ENCODE data around the gene LRIT2. TPM values are rescaled to one million over a fixed set of nuclear protein-coding genes. Genes with fewer than 3 reads are reported as not detected.

LRIT2 gene
- total RNA-seq, 1 experiment from 2014 or later: not detected

DNA sequence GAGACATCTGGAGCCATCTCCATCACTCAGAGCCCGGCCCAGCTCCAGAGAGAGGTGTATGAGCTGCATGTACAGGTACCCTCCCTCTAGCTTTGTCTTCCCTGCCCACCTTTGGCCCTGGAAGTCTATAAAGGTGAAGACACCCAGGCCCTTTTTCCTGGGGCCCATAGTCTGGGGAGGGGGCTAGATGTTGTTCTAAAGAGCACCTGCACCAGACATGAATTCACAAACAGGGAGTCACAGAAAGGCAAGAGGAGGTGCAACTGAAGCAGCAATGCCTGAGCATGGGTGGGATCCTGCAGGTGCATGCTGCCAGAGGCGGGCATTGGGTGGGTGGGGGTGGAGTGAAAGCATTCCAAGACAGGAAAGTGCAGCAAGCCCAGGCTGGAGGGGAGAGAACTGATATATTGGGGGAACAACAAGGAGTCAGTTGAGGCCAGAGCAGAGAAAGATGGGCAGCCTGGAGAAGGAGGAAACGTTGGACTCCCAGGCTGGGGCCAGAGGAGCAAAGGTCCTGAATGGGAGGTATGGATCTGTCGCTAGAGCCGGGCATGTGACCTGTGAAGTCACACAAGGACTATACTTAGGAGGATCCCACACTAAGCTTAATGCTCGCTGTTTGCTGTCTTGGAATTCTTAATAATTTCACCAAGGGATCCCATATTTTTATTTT, 19.4 kb downstream of the LRIT2 start:
- DNase-seq (ENCODE audit: low read depth, low spot score) (no peak), ATAC-seq (no peak)
- BruUV-seq (replicated peaks): no TSS peak
- intact Hi-C loops (cut with micrococcal nuclease; ENCODE audit: unreplicated experiment) (loop anchor here (5.0 kb wide), 1 partner anchor 59 kb away; no protein-coding TSS in a partner anchor), in situ Hi-C loops (cut with HindIII; ENCODE audit: low pct_unique_long_range_greater_than_20kb, low sequenced_read_pairs) (no loop called here)
- no peak overlapping the region for H3K4me3 ChIP-seq (ENCODE audit: low read depth in 2 of 2, low read length in 2 of 2)
- H3K36me3 ChIP-seq (ENCODE audit: control insufficient read depth, insufficient read depth, low read length): no peaks in the 10 kb centered on the region
- no peak overlapping the region for H3K27ac ChIP-seq (ENCODE audit: low read length)
- CTCF ChIA-PET: no interaction called here
- H3K4me1 ChIP-seq (ENCODE audit: control insufficient read depth, insufficient read depth, low read length): no peaks in the 10 kb centered on the region
- no peak for TF ChIP-seq SIN3A (IDR thresholded peaks at IDR 0.05; ENCODE audit: borderline replicate concordance, insufficient read depth, low read depth, low read length)
- TF ChIP-seq TCF7L2 (IDR thresholded peaks at IDR 0.05; ENCODE audit: low read depth, low read length): no peak
- TF ChIP-seq, protein P1, sequence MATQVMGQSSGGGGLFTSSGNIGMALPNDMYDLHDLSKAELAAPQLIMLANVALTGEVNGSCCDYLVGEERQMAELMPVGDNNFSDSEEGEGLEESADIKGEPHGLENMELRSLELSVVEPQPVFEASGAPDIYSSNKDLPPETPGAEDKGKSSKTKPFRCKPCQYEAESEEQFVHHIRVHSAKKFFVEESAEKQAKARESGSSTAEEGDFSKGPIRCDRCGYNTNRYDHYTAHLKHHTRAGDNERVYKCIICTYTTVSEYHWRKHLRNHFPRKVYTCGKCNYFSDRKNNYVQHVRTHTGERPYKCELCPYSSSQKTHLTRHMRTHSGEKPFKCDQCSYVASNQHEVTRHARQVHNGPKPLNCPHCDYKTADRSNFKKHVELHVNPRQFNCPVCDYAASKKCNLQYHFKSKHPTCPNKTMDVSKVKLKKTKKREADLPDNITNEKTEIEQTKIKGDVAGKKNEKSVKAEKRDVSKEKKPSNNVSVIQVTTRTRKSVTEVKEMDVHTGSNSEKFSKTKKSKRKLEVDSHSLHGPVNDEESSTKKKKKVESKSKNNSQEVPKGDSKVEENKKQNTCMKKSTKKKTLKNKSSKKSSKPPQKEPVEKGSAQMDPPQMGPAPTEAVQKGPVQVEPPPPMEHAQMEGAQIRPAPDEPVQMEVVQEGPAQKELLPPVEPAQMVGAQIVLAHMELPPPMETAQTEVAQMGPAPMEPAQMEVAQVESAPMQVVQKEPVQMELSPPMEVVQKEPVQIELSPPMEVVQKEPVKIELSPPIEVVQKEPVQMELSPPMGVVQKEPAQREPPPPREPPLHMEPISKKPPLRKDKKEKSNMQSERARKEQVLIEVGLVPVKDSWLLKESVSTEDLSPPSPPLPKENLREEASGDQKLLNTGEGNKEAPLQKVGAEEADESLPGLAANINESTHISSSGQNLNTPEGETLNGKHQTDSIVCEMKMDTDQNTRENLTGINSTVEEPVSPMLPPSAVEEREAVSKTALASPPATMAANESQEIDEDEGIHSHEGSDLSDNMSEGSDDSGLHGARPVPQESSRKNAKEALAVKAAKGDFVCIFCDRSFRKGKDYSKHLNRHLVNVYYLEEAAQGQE (IDR thresholded peaks at IDR 0.05; ENCODE audit: insufficient read depth in 1 of 2, low read depth in 2 of 2, low read length in 1 of 2): no peak
- no peak for TF ChIP-seq POLR2AphosphoS5 (IDR thresholded peaks at IDR 0.05; ENCODE audit: low read depth, low read length)
- TF ChIP-seq, protein P2, sequence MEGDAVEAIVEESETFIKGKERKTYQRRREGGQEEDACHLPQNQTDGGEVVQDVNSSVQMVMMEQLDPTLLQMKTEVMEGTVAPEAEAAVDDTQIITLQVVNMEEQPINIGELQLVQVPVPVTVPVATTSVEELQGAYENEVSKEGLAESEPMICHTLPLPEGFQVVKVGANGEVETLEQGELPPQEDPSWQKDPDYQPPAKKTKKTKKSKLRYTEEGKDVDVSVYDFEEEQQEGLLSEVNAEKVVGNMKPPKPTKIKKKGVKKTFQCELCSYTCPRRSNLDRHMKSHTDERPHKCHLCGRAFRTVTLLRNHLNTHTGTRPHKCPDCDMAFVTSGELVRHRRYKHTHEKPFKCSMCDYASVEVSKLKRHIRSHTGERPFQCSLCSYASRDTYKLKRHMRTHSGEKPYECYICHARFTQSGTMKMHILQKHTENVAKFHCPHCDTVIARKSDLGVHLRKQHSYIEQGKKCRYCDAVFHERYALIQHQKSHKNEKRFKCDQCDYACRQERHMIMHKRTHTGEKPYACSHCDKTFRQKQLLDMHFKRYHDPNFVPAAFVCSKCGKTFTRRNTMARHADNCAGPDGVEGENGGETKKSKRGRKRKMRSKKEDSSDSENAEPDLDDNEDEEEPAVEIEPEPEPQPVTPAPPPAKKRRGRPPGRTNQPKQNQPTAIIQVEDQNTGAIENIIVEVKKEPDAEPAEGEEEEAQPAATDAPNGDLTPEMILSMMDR (IDR thresholded peaks at IDR 0.05): peak; percentile 64
- H3K27me3 ChIP-seq (ENCODE audit: control insufficient read depth, insufficient read depth, low read length): peaks cover 20% of the 10 kb centered on the region
- no peaks in the 10 kb centered on the region for H3K9me3 ChIP-seq (ENCODE audit: control insufficient read depth, insufficient read depth, low read depth, low read length)
- POLR2A ChIA-PET: no interaction called here

DNA sequence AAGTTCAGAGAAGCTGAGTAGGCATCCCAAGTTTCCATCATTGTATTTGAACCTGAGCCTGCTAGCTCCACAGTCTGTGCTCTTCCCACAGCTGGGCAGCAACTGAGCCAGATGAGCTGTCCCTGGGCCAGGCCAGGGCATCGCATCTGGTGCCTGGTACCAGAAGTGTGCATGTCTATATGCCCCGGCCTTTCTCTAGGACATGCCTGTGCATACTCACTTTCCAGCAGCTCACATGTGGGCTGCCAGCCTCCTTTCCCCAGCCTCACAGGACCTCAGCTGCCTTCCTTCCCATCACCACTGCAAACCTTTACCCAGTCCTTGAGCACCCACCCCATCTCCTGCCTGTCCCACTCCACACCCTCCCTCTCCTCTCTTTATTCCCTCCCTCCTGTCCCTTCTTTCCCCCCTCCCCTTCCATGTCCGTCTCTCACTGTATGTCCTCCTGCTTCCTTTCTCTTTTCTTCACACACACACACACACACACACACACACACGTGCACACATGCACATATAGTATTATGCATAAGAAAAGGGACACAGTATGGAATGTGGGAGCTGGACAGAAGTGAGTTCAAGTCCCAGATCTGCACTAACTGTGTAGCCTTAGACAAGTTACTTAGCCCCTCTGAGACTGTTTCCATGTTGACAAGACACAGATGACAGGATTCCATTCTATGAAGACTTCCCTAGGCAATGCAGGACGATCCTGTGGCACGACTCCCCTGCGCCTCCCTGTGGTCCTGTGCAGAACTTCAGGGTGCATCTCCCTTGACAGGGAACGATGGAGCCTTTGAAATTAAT, 20.1 kb downstream of the LRIT2 start:
- intact Hi-C loops (cut with micrococcal nuclease; ENCODE audit: unreplicated experiment) (loop anchor here (5.0 kb wide), 1 partner anchor 58 kb away; no protein-coding TSS in a partner anchor), in situ Hi-C loops (cut with HindIII; ENCODE audit: low pct_unique_long_range_greater_than_20kb, low sequenced_read_pairs) (no loop called here)
- POLR2A ChIA-PET: no interaction called here
- DNase-seq (ENCODE audit: low read depth, low spot score) (peak; percentile 55), ATAC-seq (peak; percentile 67)
- TF ChIP-seq SIN3A (IDR thresholded peaks at IDR 0.05; ENCODE audit: borderline replicate concordance, insufficient read depth, low read depth, low read length): no peak
- TF ChIP-seq, protein P2 (IDR thresholded peaks at IDR 0.05): peak; percentile 93
- CTCF ChIA-PET: interaction anchor here (0.8 to 1.4 kb wide), 2 partner anchors 32 to 57 kb away, joined by 4 to 8 read pairs; no protein-coding TSS in a partner anchor
- no peak overlapping the region for H3K4me3 ChIP-seq (ENCODE audit: low read depth in 2 of 2, low read length in 2 of 2)
- H3K27me3 ChIP-seq (ENCODE audit: control insufficient read depth, insufficient read depth, low read length): peaks cover 20% of the 10 kb centered on the region
- no peaks in the 10 kb centered on the region for H3K36me3 ChIP-seq (ENCODE audit: control insufficient read depth, insufficient read depth, low read length)
- no peak overlapping the region for H3K27ac ChIP-seq (ENCODE audit: low read length)
- no TSS peak for BruUV-seq (replicated peaks)
- no peaks in the 10 kb centered on the region for H3K9me3 ChIP-seq (ENCODE audit: control insufficient read depth, insufficient read depth, low read depth, low read length)
- no peaks in the 10 kb centered on the region for H3K4me1 ChIP-seq (ENCODE audit: control insufficient read depth, insufficient read depth, low read length)
